Skeletal muscle satellite cell (primary cell): ENCODE data around the gene CHST11.
A peak's percentile ranks its signal among the peaks of the same experiment; 100 is the strongest.

Experiments used
- H3K27me3 ChIP-seq: 2 replicates; pipeline ENCODE4 v1.7.0; 2013; ENCODE audit warnings: low read length; ENCODE audit not compliant: control insufficient read depth, insufficient read depth
- H3K36me3 ChIP-seq: 2 replicates; pipeline ENCODE4 v1.7.0; 2013; ENCODE audit warnings: mild to moderate bottlenecking, control low read depth, low read length; ENCODE audit not compliant: insufficient read depth
- H3K4me1 ChIP-seq: 2 replicates; pipeline ENCODE4 v1.7.0; 2013; ENCODE audit warnings: low read length; ENCODE audit not compliant: control insufficient read depth, insufficient read depth
- H3K4me2 ChIP-seq: 2 replicates; pipeline ENCODE4 v1.7.0; 2013; ENCODE audit warnings: mild to moderate bottlenecking, low read length
- H3K4me3 ChIP-seq: 2 replicates; pipeline ENCODE4 v1.7.0; 2013; ENCODE audit warnings: low read length
- H3K9ac ChIP-seq: 2 replicates; pipeline ENCODE4 v1.7.0; 2013; ENCODE audit warnings: mild to moderate bottlenecking, low read depth, low read length, moderate library complexity
- H3K9me3 ChIP-seq: replicated peaks from 2 replicates; pipeline ENCODE4 v1.7.0; 2013; ENCODE audit warnings: mild to moderate bottlenecking, control low read depth, low read length

The CHST11 gene

DNA sequence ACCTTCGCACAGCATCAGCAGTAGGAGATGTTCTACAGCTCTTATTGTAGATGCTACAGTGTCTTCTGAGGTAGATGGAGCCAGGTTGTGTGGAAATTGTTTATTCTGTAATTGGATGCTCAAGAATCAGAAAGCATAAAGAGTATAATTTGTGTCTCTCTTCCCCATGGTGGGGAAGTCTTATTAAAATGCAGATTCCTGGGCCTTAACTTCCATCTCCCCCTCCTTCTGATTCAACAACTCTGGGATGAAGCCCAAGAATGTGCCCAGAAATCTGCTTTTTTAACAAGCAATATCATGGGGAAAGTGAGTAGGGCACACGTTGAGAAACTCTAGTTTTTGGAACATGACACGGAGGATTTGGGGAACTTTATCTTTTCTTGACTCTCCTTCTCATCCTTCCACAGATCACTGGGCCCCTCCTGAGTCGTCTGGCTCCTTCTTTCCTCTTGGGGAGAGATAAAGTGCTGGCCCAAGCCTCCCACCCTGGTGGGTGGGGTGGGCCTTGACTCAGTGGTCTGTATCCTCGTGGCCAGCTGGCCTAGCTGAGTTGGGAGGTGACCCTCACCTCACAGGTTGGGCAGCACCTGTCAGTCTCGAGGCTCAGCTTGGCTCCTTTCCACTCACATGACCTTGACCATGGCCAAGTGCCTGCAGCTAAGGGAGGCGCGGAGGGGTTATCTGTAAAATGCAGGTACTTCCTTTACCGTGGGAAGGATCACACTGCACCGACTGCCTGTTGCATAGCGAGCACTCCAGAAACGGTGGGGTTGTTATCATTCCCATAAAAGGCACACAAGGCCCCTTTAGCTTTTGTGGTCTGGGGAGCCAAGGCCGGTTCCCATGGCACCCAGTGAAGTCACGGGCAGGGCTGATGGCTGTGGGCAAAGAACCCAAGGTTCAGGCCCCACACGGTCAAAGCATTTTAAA, 141.9 kb downstream of the CHST11 start:
- no peak overlapping the region for H3K4me3 ChIP-seq
- no peak overlapping the region for H3K4me2 ChIP-seq
- H3K4me1 ChIP-seq = peaks cover 32% of the 10 kb centered on the region
- no peaks in the 10 kb centered on the region for H3K9me3 ChIP-seq
- no peak overlapping the region for H3K9ac ChIP-seq
- H3K27me3 ChIP-seq = no peaks in the 10 kb centered on the region
- no peaks in the 10 kb centered on the region for H3K36me3 ChIP-seq

DNA sequence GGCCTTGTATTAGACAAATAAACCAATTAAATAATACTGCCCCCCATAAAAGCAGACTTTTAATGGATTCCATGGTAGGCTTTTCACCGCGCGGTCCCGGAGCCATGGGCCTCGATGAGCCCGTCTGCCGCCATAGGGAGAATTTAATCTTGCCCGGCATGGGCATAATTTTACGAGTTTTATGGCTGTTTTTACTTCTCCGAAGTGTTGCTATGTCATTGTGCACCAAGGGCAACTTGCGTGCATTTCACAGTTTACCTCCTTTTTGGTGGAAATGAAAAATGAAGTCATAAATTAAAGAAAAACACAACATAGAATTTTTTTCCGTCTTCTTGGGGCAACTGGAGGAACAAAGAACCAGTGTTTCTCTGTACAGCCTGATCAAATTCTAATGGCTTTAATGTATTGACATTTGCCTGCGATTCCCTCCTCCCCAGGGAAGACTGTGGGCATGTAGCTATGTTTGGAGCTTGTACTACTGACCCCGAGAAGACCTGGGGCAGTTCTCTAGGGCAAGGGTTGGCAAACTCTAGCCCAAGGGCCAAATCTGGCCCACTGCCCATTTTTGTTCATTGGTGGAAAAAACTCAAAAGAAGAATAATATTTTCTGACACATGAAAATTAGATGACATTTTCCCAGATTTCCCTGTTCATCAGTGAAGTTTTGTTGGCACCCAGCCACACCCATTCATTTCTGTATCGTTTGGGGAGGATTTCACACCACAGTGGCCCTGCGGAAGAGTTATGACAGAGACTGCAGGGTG, 142.7 kb downstream of the CHST11 start:
- no peaks in the 10 kb centered on the region for H3K36me3 ChIP-seq
- H3K9ac ChIP-seq = no peak overlapping the region
- H3K4me2 ChIP-seq = no peak overlapping the region
- no peaks in the 10 kb centered on the region for H3K27me3 ChIP-seq
- H3K9me3 ChIP-seq = no peaks in the 10 kb centered on the region
- H3K4me1 ChIP-seq = peaks cover 39% of the 10 kb centered on the region
- H3K4me3 ChIP-seq = no peak overlapping the region

DNA sequence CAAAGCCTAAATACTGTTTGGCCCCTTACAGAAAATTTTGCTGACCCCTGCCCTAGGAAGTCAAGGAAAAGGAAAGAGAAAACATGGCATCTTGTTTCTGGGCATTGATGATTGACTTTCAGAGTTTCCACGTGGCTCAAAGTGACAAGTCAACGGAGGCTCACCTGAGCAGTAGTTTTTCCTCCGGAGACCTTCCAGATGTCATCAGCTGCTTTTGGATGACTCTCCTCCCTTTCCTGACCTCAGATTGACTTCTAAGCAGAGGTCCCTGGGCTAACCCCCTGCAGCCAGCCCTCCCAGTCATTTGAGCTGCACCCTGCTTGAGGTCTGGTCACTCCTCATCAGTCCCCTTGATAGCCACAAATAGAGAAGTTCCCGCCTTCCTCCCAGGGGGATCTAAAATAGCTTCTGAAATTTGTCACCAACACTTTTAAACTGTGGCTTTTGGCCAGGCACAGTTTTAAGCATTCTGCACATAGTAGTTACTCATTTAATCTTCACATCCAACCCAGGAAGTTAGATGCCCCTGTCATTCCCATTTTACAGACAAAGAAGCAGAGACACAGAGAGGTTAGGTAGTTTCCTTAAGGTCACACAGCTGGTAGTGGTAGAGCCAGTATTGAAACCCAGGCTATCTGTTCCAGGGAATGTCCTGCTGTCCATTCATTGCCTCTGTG, 143.4 kb downstream of the CHST11 start:
- no peak overlapping the region for H3K4me3 ChIP-seq
- H3K4me1 ChIP-seq = peaks cover 47% of the 10 kb centered on the region
- no peak overlapping the region for H3K9ac ChIP-seq
- no peaks in the 10 kb centered on the region for H3K27me3 ChIP-seq
- H3K36me3 ChIP-seq = no peaks in the 10 kb centered on the region
- no peaks in the 10 kb centered on the region for H3K9me3 ChIP-seq
- no peak overlapping the region for H3K4me2 ChIP-seq

DNA sequence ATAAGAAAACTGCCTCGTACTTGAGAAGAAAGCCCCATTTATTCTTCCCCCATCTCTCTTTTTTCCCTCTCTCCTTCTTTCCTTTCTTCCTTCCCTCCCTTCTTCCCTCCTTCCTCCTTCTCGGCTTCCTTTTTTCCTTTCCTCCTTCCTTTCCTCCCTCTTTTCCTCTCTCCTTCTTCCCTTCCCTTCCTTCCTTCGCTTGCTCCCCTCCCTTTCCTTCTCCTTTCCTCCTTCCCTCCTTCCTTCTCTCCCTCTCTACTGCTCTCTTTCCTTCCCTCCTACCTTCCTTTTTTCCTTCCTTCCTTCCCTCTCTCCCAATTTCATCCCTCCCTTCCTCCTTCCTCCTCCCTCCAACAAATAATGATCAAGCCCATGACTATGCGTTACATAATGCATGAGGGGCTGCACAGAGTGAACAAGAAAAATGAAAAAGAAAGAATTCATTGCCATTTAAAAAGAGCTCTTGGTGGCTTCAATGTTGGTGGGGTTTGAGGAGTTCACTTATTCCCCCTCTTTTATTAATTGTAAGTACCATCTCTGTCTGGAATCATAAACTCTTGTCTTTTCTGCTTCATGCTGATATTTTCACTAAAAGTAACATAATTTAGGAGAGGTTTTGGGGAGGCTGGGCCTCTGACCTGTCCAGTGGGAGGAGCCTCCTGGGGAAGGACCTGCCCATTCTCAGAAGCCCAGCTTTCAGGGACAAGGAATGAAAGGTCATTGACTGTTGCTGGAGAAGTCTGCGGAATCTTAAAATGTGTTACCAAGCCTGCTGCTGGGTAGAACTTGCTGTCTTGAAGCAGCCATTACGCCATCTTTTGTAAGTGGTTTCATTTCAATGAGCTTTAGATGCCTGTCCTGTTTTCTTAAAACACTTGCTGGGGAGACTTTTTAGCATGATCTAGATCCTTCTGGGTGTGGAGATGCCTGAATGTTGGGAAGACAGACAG, 144.3 kb downstream of the CHST11 start:
- no peaks in the 10 kb centered on the region for H3K9me3 ChIP-seq
- peaks cover 45% of the 10 kb centered on the region for H3K4me1 ChIP-seq

DNA sequence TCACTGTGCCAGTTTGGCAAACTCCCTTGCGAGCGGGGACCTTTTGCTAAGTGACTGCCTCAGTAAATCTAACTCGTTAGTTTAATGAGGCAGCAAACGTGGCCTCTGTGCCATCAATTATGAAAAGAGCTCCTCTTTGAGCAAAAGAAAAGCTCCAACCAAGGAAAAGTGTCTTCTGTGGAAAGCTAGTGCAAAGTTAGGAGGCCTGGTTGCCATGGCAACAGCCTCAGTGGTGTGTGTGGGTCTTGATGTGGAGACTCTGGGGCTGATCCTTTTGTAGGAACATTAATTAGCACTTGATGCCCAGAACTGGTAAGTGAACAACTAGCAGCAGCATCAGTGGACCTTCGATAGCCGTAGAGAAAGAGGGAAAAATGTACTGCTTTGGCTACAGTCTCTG, 145.7 kb downstream of the CHST11 start:
- peaks cover 36% of the 10 kb centered on the region for H3K4me1 ChIP-seq

More for the DNA sequence above, 144.3 kb downstream of the CHST11 start:
- Histone ChIP-seq H3K4me3 (no peak overlapping the region), H3K9ac (no peak overlapping the region), H3K27me3 (no peaks in the 10 kb centered on the region), H3K36me3 (no peaks in the 10 kb centered on the region), H3K4me2 (no peak overlapping the region)

DNA sequence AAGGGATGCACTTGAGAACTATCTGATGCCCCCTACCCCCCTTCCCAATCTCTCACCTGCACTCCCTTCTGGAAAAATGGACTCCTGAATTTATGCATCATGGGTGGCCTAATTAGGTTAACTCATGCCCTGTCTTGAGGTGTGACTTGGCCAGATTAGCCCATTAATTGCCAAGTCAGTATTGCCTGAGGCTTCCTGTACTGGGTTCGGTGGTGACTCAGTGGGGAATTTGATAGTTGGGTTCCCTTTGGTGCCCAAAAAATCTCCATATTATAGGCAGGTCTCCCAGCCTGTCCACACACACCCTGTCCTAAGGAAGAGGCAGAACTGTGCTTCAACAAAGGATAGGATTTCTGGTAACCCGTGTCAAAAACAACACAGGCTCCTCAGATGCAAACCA, 146.1 kb downstream of the CHST11 start:
- Histone ChIP-seq H3K36me3 (no peaks in the 10 kb centered on the region), H3K9me3 (no peaks in the 10 kb centered on the region), H3K9ac (peak overlapping the region; percentile 13), H3K27me3 (no peaks in the 10 kb centered on the region), H3K4me2 (peak overlapping the region; percentile 69), H3K4me3 (no peak overlapping the region), H3K4me1 (peaks cover 34% of the 10 kb centered on the region)

More for the DNA sequence above, 145.7 kb downstream of the CHST11 start:
- no peak overlapping the region for H3K4me2 ChIP-seq
- no peak overlapping the region for H3K4me3 ChIP-seq
- H3K36me3 ChIP-seq = no peaks in the 10 kb centered on the region
- H3K9ac ChIP-seq = no peak overlapping the region
- no peaks in the 10 kb centered on the region for H3K27me3 ChIP-seq
- H3K9me3 ChIP-seq = no peaks in the 10 kb centered on the region

DNA sequence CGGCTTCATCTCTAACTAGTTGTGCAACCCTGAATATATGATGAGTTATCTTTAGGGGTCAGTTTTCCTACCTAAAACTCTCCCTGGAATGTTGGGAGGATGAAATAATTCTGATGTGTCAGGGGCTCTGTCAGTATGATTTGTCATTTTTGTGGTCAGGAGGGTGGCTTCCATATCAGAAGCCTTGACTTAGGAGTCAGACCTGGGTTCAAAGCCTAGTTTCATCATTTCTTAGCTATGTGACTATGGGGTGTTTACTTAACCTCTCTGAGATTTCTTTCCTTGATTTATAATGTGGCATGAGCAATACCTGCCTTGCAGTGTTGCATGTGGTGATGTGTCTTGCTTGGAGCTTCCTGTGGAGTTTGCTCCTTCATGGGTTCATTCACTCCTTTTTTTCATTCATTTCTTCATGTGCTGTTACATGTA, 146.8 kb downstream of the CHST11 start:
- Histone ChIP-seq H3K4me1 (peaks cover 34% of the 10 kb centered on the region), H3K4me2 (peak overlapping the region; percentile 69), H3K27me3 (no peaks in the 10 kb centered on the region), H3K36me3 (no peaks in the 10 kb centered on the region), H3K4me3 (peak overlapping the region; percentile 28), H3K9me3 (no peaks in the 10 kb centered on the region), H3K9ac (peak overlapping the region; percentile 53)

DNA sequence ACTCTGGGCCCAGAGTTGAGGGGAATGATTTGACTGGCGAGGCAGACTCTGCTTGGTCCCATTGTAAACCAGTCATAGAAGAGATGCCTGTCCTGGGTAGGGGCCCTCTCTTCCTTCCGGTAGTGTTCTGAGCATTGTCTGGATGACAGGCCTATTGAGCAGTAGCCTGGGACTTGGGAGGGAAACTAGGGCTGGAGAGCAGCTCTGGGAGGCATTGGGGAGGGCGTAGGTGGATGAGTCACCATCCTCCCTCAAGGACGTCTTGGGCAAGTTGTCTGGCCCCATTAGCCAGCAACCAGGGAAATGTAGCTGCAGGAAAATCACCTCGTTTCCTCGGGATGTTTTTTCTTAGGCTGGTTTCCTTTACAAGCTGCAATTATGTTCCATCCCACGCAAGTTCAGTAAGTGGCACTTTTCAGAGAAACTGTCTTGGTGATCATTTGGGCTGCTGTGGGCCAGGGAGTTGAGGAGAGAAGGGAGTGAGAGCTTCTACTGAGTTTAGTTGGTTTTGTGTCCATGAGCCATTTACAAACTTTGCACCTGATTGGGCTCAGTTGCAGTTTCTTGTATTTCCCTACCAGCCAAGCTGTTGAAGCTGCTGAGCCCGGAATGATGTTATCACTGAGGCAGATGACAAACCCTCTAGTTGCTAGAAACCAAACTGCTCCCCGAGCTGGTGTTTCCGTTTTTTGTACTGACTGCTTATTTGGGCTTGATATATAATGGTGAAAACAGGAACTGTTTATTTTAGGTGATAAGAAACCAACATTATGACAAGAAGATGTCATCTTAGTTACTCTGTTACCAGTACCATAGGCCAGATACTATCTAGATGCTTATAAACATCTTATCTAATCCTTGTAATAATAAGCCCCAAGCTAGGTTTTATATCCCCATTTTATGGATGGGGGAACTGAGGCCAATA, 147.6 kb downstream of the CHST11 start:
- peak overlapping the region; percentile 53 for H3K9ac ChIP-seq
- H3K36me3 ChIP-seq = no peaks in the 10 kb centered on the region
- peak overlapping the region; percentile 69 for H3K4me2 ChIP-seq
- peak overlapping the region; percentile 40 for H3K4me3 ChIP-seq
- no peaks in the 10 kb centered on the region for H3K27me3 ChIP-seq
- no peaks in the 10 kb centered on the region for H3K9me3 ChIP-seq
- peaks cover 34% of the 10 kb centered on the region for H3K4me1 ChIP-seq

DNA sequence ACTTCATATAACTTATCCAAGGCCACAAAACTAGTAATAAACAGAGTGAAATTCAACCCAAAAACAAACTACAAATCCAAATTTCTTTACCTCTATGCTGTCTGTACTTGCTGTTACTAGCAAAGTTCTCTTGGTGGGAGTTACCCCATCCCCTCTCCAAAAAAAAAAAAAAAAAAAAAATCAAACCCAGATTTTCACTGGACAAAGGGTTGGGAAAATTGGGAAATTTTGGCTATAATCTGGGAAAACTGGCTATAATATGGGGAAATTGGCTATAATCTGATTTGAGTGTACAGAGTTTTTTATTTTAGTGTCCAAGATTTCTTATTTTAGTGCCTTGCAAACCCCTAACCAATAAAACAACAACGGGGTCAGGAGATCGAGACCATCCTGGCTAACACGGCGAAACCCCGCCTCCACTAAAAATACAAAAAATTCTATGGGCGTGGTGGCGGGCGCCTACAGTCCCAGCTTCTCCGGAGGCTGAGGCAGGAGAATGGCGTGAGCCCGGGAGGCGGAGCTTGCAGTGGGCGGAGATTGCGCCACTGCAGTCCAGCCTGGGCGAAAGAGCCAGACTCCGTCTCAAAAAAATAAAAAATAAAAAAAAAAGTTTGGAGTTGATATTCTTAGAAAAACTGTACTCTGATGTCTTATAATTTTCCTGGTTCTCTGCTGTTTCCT, 148.4 kb downstream of the CHST11 start:
- no peaks in the 10 kb centered on the region for H3K36me3 ChIP-seq
- peak overlapping the region; percentile 69 for H3K4me2 ChIP-seq
- no peaks in the 10 kb centered on the region for H3K27me3 ChIP-seq
- no peak overlapping the region for H3K4me3 ChIP-seq
- H3K9ac ChIP-seq = no peak overlapping the region
- H3K4me1 ChIP-seq = peaks cover 34% of the 10 kb centered on the region
- H3K9me3 ChIP-seq = no peaks in the 10 kb centered on the region
